ENCODE measurements around the gene E4F1. TPM values are rescaled to one million over a fixed set of nuclear protein-coding genes. Genes with fewer than 3 reads are reported as not detected.

Gene E4F1
- total and polyA plus RNA-seq, 2 donors (not counting 3 experiments of a cell fraction or from before 2014, with no cell fraction given), result 28.6 to 32.7 TPM

- Histone ChIP-seq H2AFZ (ENCODE audit: low read depth, low read length) (no peak overlapping the region), H4K20me1 (replicated peaks; ENCODE audit: control insufficient read depth, extremely low read depth, insufficient read depth, low read length) (no peaks in the 10 kb centered on the region), H3K27me3 (ENCODE audit: control insufficient read depth in 2 of 2, insufficient read depth in 2 of 2, low read length in 2 of 2) (no peaks in the 10 kb centered on the region), H3K9me3 (replicated peaks; ENCODE audit: control insufficient read depth, insufficient read depth, low read length) (no peaks in the 10 kb centered on the region), H3K4me1 (ENCODE audit: control insufficient read depth, extremely low read depth, insufficient read depth, low read length) (no peaks in the 10 kb centered on the region), H3K79me2 (ENCODE audit: control insufficient read depth, insufficient read depth, low read length) (no peaks in the 10 kb centered on the region), H3K9me1 (replicated peaks; ENCODE audit: control insufficient read depth, extremely low read depth, insufficient read depth, low read length) (no peaks in the 10 kb centered on the region), H3K4me2 (ENCODE audit: insufficient read depth, low read length) (no peak overlapping the region), H3K4me3 (replicated peaks in 1 of 3; ENCODE audit: insufficient read depth in 1 of 3, low read depth in 1 of 3, low read length in 3 of 3) (no peak overlapping the region), H3K9ac (replicated peaks; ENCODE audit: extremely low read depth, insufficient read depth, low read length) (no peak overlapping the region), H3K36me3 (ENCODE audit: control insufficient read depth in 2 of 2, extremely low read depth in 1 of 2, insufficient read depth in 2 of 2, low read length in 2 of 2) (peaks cover 0 to 2% of the 10 kb centered on the region in 2 experiments), H3K27ac (ENCODE audit: insufficient read depth, low read depth, low read length) (no peak overlapping the region)
- no peak for TF ChIP-seq POLR2AphosphoS5 (IDR thresholded peaks at IDR 0.05; ENCODE audit: insufficient read depth, low read depth, low read length)
- TF ChIP-seq GATA2 (IDR thresholded peaks at IDR 0.05; ENCODE audit: insufficient read depth, insufficient read length, low read depth, low read length), result no peak
- TF ChIP-seq MAX (IDR thresholded peaks at IDR 0.05; ENCODE audit: insufficient read depth, insufficient read length), result no peak
- no peak for TF ChIP-seq EZH2 (IDR thresholded peaks at IDR 0.05; ENCODE audit: borderline replicate concordance, low read depth, low read length, severe bottlenecking)
- no peak for TF ChIP-seq JUN (IDR thresholded peaks at IDR 0.05; ENCODE audit: borderline replicate concordance, insufficient read depth, insufficient read length, low read depth)
- no peak for TF ChIP-seq POLR2A (IDR thresholded peaks at IDR 0.05; ENCODE audit: low read depth, low read length)
- no peak for TF ChIP-seq FOS (IDR thresholded peaks at IDR 0.05; ENCODE audit: borderline replicate concordance, insufficient read depth, low read length)
- no peak for TF ChIP-seq MYC (IDR thresholded peaks at IDR 0.05; ENCODE audit: low read depth, low read length)
- no peak for TF ChIP-seq CTCF (IDR thresholded peaks at IDR 0.05; ENCODE audit: extremely low read depth in 1 of 2, insufficient read depth in 1 of 2, low read depth in 1 of 2, low read length in 2 of 2)
- no peak for FAIRE-seq
- CTCF ChIA-PET, result no interaction called here
- intact Hi-C loops (cut with micrococcal nuclease), result no loop called here
- BruUV-seq (replicated peaks), result no TSS peak
- DNase-seq (ENCODE audit: low read depth, low spot score), result no peak
- POLR2A ChIA-PET, result no interaction called here
- dilution Hi-C loops (cut with MboI; ENCODE audit: extremely low pct_ligation_motif_present, low sequenced_read_pairs), result no loop called here
These were observed 50.1 kb downstream of the E4F1 start for GRCh38 chr16:2273484-2273883.

Measured in endothelial cell of umbilical vein (primary cell).